Large intestine (tissue), 3 donors: Measurements from ENCODE around the gene KRTAP5-8. TPM values are rescaled to one million over a fixed set of nuclear protein-coding genes. Genes with fewer than 3 reads are reported as not detected.
"Not testable (repeated sequence)": the region's sequence is repeated elsewhere in the genome, so short reads cannot be mapped to it uniquely, and the experiment has no call there.

ENCODE experiments used
- DNase-seq, 2 donors: peaks; one replicate each; pipeline versions ENCODE4 v3.0.0 to v3.0.0-alpha.2; 2013
- H3K27ac ChIP-seq: one replicate; pipeline ENCODE4 v1.5.1; 2013; ENCODE audit warnings: low read length
- H3K27me3 ChIP-seq: 2 replicates; pipeline ENCODE4 v1.6.1; 2013; ENCODE audit warnings: low read length; ENCODE audit not compliant: control insufficient read depth, insufficient read depth
- H3K36me3 ChIP-seq: 2 replicates; pipeline ENCODE4 v1.6.1; 2013; ENCODE audit warnings: low read length; ENCODE audit not compliant: control insufficient read depth, insufficient read depth
- H3K4me1 ChIP-seq: one replicate; pipeline ENCODE4 v1.6.1; 2013; ENCODE audit warnings: low read length; ENCODE audit not compliant: control insufficient read depth, insufficient read depth
- H3K4me3 ChIP-seq: one replicate; pipeline ENCODE4 v1.5.1; 2013; ENCODE audit warnings: low read length
- H3K9me3 ChIP-seq: one replicate; pipeline ENCODE4 v1.6.1; 2013; ENCODE audit warnings: mild to moderate bottlenecking, low read depth, low read length, moderate library complexity; ENCODE audit not compliant: control insufficient read depth
- WGBS: methylation state at CpG from one replicate; pipeline ENCODE4 v1.1.5; 2013; ENCODE audit warnings: low lambda C conversion rate; ENCODE audit not compliant: insufficient coverage; 5-methylcytosine and 5-hydroxymethylcytosine counted together
- polyA plus RNA-seq: library from polyadenylated mRNA; unstranded; fragments of 120-200 nt; gene quantifications from one replicate; pipeline ENCODE4 v1.2.1, GENCODE V29; 2013

KRTAP5-8 gene
- polyA plus RNA-seq, 1 donor: 0.09 TPM

DNA sequence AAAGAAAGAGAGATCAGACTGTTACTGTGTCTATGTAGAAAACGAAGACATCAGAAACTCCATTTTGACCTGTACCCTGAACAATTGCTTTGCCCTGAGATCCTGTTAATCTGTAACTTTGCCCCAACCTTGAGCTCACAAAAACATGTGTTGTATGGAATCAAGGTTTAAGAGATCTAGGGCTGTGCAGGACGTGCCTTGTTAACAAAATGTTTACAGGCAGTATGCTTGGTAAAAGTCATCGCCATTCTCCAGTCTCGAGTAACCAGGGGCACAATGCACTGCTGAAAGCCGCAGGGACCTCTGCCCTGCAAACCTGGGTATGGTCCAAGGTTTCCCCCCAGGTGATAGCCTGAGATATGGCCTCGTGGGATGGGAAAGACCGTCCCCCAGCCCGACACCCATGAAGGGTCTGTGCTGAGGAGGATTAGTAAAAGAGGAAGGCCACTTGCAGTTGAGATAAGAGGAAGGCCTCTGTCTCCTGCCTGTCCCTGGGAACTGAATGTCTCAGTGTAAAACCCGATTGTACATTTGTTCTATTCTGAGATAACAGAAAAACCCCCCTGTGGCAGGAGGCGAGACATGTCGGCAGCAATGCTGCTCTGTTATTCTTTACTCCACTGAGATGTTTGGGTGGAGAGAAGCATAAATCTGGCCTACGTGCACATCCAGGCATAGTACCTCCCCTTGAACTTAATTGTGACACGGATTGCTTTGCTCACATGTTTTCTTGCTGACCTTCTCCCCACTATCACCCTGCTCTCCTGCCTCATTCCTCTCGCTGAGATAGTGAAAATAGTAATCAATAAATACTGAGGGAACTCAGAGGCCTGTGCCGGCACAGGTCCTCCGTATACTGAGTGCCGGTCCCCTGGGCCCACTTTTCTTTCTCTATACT lies 2.9 kb upstream of the KRTAP5-8 start:
- WGBS: no CpG with 5 or more reads among the region's 17 CpGs
- not testable (repeated sequence) for H3K36me3 ChIP-seq, H3K9me3 ChIP-seq, H3K4me3 ChIP-seq, H3K27me3 ChIP-seq, H3K4me1 ChIP-seq
- peak in 1 of 2 donors; percentile 56 for DNase-seq
- peak overlapping the region; percentile 49 for H3K27ac ChIP-seq

DNA sequence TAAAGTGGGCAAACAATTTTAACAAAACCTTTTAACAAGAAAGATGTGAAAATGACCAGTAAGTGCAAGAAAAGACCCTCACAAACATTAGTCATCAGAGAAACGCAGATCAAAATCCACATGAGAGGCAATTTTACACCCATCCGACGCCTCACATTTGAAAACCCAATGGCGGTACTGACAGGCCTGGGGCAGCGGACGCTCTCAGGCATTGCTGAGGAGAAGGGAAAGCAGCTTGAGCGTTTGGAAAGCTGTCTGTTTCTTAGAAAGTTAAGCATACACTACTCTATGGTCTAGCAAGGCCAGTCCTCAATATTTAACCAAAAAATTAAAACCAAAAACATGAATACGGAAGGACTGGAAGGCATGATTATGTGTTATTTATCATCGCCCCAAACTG lies 2.0 kb upstream of the KRTAP5-8 start:
- DNase-seq: no peak
- no peaks in the 10 kb centered on the region for H3K36me3 ChIP-seq
- H3K27me3 ChIP-seq: no peaks in the 10 kb centered on the region
- H3K4me3 ChIP-seq: no peak overlapping the region
- no peaks in the 10 kb centered on the region for H3K9me3 ChIP-seq
- peaks cover 4% of the 10 kb centered on the region for H3K4me1 ChIP-seq
- WGBS: 100% methylated on average over 2 of the region's 9 CpGs
- H3K27ac ChIP-seq: no peak overlapping the region

DNA sequence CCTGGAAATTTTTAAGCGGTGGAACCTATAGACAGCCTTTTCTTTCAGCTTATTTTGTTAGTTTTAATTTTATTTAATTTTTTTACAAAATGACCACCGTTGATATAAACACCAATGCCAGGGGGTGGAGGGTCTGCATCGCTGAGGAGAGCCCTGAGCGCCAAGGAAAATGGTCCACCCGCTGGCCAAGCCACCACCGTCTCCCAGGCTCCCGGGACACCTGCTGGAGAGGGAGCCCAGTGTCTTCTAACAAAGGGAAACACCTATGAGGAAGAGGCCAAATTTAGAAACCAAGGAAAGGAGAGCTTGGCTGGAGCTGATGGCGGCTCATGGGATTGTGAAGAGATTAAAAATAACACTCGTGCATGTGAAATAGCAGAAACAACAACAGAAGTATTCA lies 288 bp upstream of the KRTAP5-8 start:
- no peak for DNase-seq
- Histone ChIP-seq H3K27me3 (no peaks in the 10 kb centered on the region), H3K36me3 (no peaks in the 10 kb centered on the region), H3K27ac (no peak overlapping the region), H3K4me1 (peaks cover 4% of the 10 kb centered on the region), H3K9me3 (no peaks in the 10 kb centered on the region), H3K4me3 (no peak overlapping the region)
- 90% methylated on average over 2 of the region's 9 CpGs for WGBS

DNA sequence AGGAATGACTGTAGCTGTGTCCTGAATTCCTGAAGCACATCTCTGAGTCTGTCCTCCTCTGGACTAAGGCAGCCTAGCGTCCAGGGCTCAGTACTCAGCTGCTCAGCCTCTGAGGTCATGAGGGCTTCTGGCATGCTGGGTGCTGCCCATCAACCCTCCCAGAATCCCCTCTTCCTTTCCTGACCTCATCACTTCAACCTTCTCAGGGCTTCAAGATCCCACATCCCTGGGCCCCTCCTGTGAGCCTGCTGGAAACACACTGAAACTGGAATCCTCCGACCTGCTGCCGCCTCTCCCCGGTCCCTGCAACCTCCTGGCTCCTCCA lies 803 bp downstream of the KRTAP5-8 start:
- Histone ChIP-seq H3K4me1 (peaks cover 4% of the 10 kb centered on the region), H3K27ac (no peak overlapping the region), H3K9me3 (no peaks in the 10 kb centered on the region), H3K4me3 (no peak overlapping the region), H3K36me3 (no peaks in the 10 kb centered on the region), H3K27me3 (no peaks in the 10 kb centered on the region)
- no CpG with 5 or more reads among the region's 4 CpGs for WGBS
- no peak for DNase-seq

DNA sequence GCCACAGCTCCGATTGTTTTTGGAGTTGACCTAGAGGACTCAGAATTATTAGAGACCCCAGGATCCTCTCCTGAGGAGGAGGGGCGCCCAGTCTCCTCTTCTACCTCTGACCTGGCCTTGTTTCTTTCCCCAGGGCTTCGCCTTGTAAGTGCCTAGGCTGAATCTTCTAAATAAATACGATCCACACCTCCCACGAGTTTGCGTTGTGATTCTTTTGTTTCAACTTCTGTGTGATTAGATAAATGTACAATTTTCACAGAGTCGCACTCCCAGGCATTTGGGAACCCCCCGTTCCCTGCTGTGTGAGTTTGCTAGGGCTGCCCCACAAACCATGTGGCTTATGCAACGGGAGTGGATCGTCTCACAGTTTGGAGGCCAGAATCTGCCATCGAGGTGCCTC lies 1.2 kb downstream of the KRTAP5-8 start:
- 83% methylated on average over 1 of the region's 11 CpGs for WGBS
- Histone ChIP-seq H3K4me3 (no peak overlapping the region), H3K27ac (no peak overlapping the region), H3K9me3 (no peaks in the 10 kb centered on the region), H3K4me1 (peaks cover 4% of the 10 kb centered on the region), H3K27me3 (no peaks in the 10 kb centered on the region), H3K36me3 (no peaks in the 10 kb centered on the region)
- no peak for DNase-seq

DNA sequence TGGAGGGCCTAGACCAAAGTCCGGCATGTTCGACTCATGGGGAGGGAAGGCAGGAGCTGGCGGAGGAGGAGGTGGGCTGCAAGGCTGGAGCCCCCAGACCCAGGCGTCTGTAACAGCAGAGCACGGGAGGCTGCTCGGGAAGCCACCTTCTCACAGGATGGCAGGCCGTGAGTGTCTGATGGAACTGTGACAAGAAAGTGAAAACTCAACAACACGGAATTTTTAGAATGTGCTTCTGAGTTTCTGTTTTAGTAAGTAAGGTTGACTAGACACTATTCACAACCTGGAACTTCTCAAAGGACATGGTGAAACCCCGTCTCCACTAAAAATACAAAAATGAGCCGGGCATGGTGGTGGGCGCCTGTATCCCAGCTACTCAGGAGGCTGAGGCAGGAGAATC lies 2.1 kb downstream of the KRTAP5-8 start:
- H3K27ac ChIP-seq, H3K36me3 ChIP-seq, H3K4me1 ChIP-seq, H3K4me3 ChIP-seq, H3K9me3 ChIP-seq, H3K27me3 ChIP-seq, DNase-seq: not testable (repeated sequence)
- WGBS: no CpG with 5 or more reads among the region's 11 CpGs

DNA sequence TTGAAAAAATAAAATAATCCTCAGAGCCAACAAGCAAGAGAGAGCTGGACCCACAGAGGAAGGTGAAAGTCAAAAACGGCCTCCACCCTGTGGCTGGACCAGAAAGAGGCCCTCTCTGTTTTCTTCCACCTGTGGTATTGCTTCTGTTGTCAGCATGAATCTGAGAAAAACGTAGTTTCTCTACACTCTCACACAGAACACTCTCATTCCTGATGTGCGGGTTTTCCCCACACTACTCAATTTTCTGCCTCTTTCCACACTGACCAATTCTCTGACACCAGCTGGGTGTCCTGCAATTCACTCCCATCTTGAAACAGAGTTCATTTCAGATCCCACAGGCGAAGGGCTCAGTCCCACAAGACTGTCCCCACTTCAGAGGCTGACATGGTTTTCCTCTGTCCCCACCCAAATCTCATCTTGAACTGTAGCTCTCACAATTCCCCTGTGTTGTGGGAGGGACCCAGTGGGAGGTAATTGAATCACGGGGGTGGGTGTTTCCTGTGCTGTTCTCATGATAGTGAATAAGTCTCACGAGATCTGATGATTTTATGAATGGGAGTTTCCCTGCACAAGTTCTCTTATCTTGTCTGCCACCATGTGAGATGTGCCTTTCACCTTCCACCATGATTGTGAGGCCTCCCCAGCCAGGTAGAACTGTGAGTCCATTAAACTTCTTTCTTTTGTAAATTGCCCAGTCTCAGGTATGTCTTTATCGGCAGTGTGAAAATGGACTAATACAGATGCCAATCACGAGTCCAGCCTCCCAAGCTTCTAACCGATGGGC lies 2.9 kb downstream of the KRTAP5-8 start:
- not testable (repeated sequence) for H3K27ac ChIP-seq, H3K36me3 ChIP-seq, H3K9me3 ChIP-seq, DNase-seq, H3K4me1 ChIP-seq, H3K4me3 ChIP-seq, H3K27me3 ChIP-seq
- WGBS: no CpG with 5 or more reads among the region's 9 CpGs

DNA sequence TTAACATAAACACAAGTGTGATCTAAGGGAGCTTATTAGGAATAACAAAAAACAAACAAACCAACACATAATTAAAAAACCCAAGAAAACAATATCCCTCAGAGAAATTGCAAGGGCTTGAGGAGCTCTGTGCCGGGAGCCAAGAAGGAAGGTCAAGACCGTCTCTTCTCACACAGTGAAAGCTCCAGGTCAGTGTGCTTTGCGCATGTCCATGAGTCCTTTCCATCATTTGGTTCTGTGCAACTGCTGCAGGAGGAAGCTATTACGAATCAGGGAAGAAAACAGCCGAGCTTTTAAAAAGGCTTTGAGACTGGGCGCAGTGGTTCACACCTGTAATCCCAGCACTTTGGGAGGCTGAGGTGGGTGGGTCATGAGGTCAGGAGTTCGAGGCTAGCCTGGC lies 4.6 kb downstream of the KRTAP5-8 start:
- no peaks in the 10 kb centered on the region for H3K9me3 ChIP-seq
- no peak for DNase-seq
- no peak overlapping the region for H3K27ac ChIP-seq
- WGBS: no CpG with 5 or more reads among the region's 7 CpGs
- no peak overlapping the region for H3K4me3 ChIP-seq
- no peaks in the 10 kb centered on the region for H3K36me3 ChIP-seq
- H3K4me1 ChIP-seq: no peaks in the 10 kb centered on the region
- no peaks in the 10 kb centered on the region for H3K27me3 ChIP-seq

DNA sequence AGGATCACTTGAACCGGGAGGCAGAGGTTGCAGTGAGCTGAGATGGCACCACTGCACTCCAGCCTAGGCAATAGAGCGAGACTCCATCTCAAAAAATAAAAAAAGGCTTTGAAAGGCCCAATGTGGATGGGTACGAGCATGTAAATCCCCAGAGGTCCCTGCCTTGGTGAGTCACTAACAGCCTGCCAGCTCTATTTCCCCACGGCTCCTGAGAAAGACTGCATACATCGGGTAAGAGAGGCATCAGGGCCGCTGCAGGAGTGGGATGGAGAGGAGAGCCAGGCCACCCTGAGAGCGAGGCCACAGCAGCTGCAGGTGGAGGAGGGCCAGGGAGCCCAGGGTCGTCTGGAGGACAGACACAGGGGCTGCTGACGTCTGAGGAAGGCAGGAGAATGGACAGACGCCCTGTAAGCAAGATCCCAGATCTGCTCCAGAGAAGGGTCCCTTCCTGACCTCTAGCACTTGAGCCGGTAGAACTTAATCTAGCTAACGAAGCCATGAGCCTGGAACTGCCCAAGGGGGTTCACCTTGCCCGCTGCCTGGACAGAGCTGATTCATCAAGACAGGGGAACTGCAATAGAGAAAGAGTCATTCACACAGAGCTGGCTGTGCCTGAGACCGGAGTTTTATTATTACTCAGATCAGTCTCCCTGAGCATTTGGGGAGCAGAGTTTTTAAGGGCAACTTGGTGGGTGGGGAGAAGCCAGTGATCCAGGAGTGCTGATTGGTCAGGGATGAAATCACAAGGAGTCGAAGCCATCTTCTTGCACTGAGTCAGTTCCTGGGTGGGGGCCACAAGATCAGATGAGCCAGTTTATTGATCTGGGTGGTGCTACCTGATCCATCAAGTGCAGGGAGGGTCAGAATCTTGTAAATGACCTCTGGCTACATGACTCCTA lies 5.3 kb downstream of the KRTAP5-8 start:
- Histone ChIP-seq H3K27me3 (no peaks in the 10 kb centered on the region), H3K4me3 (no peak overlapping the region), H3K9me3 (no peaks in the 10 kb centered on the region), H3K4me1 (no peaks in the 10 kb centered on the region), H3K36me3 (no peaks in the 10 kb centered on the region), H3K27ac (no peak overlapping the region)
- WGBS: no CpG with 5 or more reads among the region's 15 CpGs
- DNase-seq: no peak

DNA sequence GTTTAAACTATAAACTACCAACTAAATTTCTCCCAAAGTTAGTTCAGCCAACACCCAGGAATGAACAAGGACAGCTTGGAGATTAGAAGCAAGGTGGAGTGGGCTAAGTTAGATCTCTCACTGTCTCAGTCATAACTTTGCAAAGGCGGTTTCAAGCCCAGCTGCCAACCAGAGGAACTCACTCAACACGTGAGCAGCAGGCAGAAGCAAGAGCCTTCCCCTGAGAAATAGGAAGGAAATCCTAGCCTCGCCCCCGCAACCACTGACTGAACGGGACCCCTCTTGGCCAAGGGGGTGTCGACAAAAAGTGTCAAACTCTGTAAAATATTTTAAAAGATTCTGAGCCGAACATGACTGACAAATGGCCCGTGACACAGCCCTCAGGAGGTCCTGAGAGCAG lies 6.0 kb downstream of the KRTAP5-8 start:
- H3K27me3 ChIP-seq: no peaks in the 10 kb centered on the region
- H3K4me1 ChIP-seq: no peaks in the 10 kb centered on the region
- no peak for DNase-seq
- no peaks in the 10 kb centered on the region for H3K9me3 ChIP-seq
- no peak overlapping the region for H3K4me3 ChIP-seq
- H3K27ac ChIP-seq: no peak overlapping the region
- no peaks in the 10 kb centered on the region for H3K36me3 ChIP-seq
- 100% methylated on average over 1 of the region's 8 CpGs for WGBS
